ENCODE data around the gene SFXN5. TPM values are rescaled to one million over a fixed set of nuclear protein-coding genes. Genes with fewer than 3 reads are reported as not detected.

Gene SFXN5
- total RNA-seq, 1 donor from 2014 or later = 14.9 TPM

- Mint-ChIP-seq H3K36me3 (ENCODE audit: low read depth, unreplicated experiment) (no peaks in the 10 kb centered on the region), H3K27me3 (ENCODE audit: low read depth, unreplicated experiment) (peaks cover 57% of the 10 kb centered on the region), H3K4me1 (ENCODE audit: low read depth, unreplicated experiment) (no peaks in the 10 kb centered on the region), H3K9me3 (ENCODE audit: unreplicated experiment) (peaks cover 3% of the 10 kb centered on the region), H3K4me3 (ENCODE audit: unreplicated experiment) (no peak overlapping the region), H3K27ac (ENCODE audit: unreplicated experiment) (no peak overlapping the region)
- FAIRE-seq = no peak
- peak overlapping the region; percentile 60 for H2AFZ ChIP-seq (ENCODE audit: low read depth, low read length)
- TF ChIP-seq, protein P1, sequence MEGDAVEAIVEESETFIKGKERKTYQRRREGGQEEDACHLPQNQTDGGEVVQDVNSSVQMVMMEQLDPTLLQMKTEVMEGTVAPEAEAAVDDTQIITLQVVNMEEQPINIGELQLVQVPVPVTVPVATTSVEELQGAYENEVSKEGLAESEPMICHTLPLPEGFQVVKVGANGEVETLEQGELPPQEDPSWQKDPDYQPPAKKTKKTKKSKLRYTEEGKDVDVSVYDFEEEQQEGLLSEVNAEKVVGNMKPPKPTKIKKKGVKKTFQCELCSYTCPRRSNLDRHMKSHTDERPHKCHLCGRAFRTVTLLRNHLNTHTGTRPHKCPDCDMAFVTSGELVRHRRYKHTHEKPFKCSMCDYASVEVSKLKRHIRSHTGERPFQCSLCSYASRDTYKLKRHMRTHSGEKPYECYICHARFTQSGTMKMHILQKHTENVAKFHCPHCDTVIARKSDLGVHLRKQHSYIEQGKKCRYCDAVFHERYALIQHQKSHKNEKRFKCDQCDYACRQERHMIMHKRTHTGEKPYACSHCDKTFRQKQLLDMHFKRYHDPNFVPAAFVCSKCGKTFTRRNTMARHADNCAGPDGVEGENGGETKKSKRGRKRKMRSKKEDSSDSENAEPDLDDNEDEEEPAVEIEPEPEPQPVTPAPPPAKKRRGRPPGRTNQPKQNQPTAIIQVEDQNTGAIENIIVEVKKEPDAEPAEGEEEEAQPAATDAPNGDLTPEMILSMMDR (IDR thresholded peaks at IDR 0.05; ENCODE audit: insufficient read depth, low read depth, low read length) = no peak
- TF ChIP-seq EZH2 (IDR thresholded peaks at IDR 0.05; ENCODE audit: insufficient read depth, low read length) = no peak
- peak overlapping the region; percentile 42 for H3K4me3 ChIP-seq (ENCODE audit: insufficient read depth, low read depth, low read length)
- H3K4me2 ChIP-seq (ENCODE audit: low read length) = peak overlapping the region; percentile 82
- peaks cover 96% of the 10 kb centered on the region for H3K27me3 ChIP-seq (ENCODE audit: insufficient read depth, low read length)
- H3K79me2 ChIP-seq (ENCODE audit: insufficient read depth, low read length) = no peaks in the 10 kb centered on the region
- H3K9ac ChIP-seq (ENCODE audit: low read length) = no peak overlapping the region
- H3K36me3 ChIP-seq (ENCODE audit: insufficient read depth, low read length) = no peaks in the 10 kb centered on the region
- no peak overlapping the region for H3K27ac ChIP-seq (ENCODE audit: low read depth, low read length)
- H3K4me1 ChIP-seq (ENCODE audit: insufficient read depth, low read length) = peaks cover 9% of the 10 kb centered on the region
- DNase-seq (ENCODE audit: low read depth) = no peak
- peaks cover 21% of the 10 kb centered on the region for H4K20me1 ChIP-seq (ENCODE audit: insufficient read depth, low read length)
- H3K9me3 ChIP-seq (ENCODE audit: insufficient read depth, low read depth, low read length) = peaks cover 16% of the 10 kb centered on the region
Observed at GRCh38 chr2:72921088-72921851, 150.2 kb downstream of the SFXN5 start.

DNA sequence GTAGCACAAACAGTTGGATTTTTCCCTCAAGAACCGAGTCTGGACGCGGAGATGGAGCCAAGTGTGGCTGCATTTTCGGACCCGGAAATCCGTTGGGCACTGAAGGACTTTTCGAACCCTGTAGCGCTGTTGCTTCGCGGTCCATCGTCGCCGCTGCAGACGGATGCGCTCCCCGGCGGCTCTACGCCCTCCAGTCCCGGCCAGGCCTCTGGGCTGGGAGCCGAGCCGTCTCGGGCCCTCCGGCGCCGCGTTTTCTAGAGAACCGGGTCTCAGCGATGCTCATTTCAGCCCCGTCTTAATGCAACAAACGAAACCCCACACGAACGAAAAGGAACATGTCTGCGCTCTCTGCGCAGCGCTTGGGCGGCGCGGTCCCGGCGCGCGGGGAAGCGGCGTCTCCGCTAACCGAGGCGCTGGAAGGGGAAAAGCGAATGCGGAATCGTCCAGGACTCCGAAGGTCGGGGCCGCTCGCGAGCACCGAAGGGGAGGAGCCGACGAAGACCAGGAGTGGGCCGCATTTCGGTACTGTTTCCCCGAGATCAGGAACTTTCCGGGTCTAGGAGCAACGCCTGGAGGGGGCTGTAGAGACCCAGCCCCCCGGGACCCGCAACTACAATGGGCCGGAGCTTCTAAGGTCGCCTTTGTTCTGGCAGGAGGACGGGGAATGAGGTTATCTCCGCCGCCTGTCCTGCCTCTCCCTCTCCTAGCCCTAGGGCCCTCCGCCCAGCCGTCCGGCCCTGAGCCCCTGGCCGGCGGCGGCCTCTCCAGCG is 151.0 kb downstream of the SFXN5 start:
- Mint-ChIP-seq H3K4me1 (ENCODE audit: low read depth, unreplicated experiment) (no peaks in the 10 kb centered on the region), H3K27me3 (ENCODE audit: low read depth, unreplicated experiment) (peaks cover 59% of the 10 kb centered on the region), H3K27ac (ENCODE audit: unreplicated experiment) (no peak overlapping the region), H3K9me3 (ENCODE audit: unreplicated experiment) (peaks cover 4% of the 10 kb centered on the region), H3K36me3 (ENCODE audit: low read depth, unreplicated experiment) (no peaks in the 10 kb centered on the region), H3K4me3 (ENCODE audit: unreplicated experiment) (no peak overlapping the region)
- Histone ChIP-seq H3K9ac (ENCODE audit: low read length) (peak overlapping the region; percentile 35), H3K27ac (ENCODE audit: low read depth, low read length) (no peak overlapping the region), H3K4me2 (ENCODE audit: low read length) (peak overlapping the region; percentile 82), H4K20me1 (ENCODE audit: insufficient read depth, low read length) (peaks cover 22% of the 10 kb centered on the region), H3K4me3 (ENCODE audit: insufficient read depth, low read depth, low read length) (peak overlapping the region; percentile 42), H2AFZ (ENCODE audit: low read depth, low read length) (peak overlapping the region; percentile 60), H3K27me3 (ENCODE audit: insufficient read depth, low read length) (peaks cover 96% of the 10 kb centered on the region), H3K4me1 (ENCODE audit: insufficient read depth, low read length) (peaks cover 9% of the 10 kb centered on the region), H3K79me2 (ENCODE audit: insufficient read depth, low read length) (no peaks in the 10 kb centered on the region), H3K36me3 (ENCODE audit: insufficient read depth, low read length) (no peaks in the 10 kb centered on the region), H3K9me3 (ENCODE audit: insufficient read depth, low read depth, low read length) (peaks cover 16% of the 10 kb centered on the region)
- TF ChIP-seq, protein P1 (IDR thresholded peaks at IDR 0.05; ENCODE audit: insufficient read depth, low read depth, low read length) = no peak
- TF ChIP-seq EZH2 (IDR thresholded peaks at IDR 0.05; ENCODE audit: insufficient read depth, low read length) = peak; percentile 97
- DNase-seq (ENCODE audit: low read depth) = peak; percentile 23
- no peak for FAIRE-seq
